ENCODE results near the gene PSG2. TPM values are rescaled to one million over a fixed set of nuclear protein-coding genes. Genes with fewer than 3 reads are reported as not detected.
A peak's percentile ranks its signal among the peaks of the same experiment; 100 is the strongest.
"Not testable (repeated sequence)": the region's sequence is repeated elsewhere in the genome, so short reads cannot be mapped to it uniquely, and the experiment has no call there.

Gene PSG2
- total and polyA plus RNA-seq, 2 experiments from 2014 or later: 0.76 to 4.3 TPM

- no peak for DNase-seq
- Histone ChIP-seq H3K9ac (no peak overlapping the region), H3K27ac (no peak overlapping the region), H3K9me2 (ENCODE audit: insufficient read depth) (no peaks in the 10 kb centered on the region), H3K4me3 (no peak overlapping the region), H3K36me3 (ENCODE audit: low read depth) (no peaks in the 10 kb centered on the region), H3K9me3 (ENCODE audit: low read depth) (no peaks in the 10 kb centered on the region), H3K4me1 (ENCODE audit: insufficient read depth) (peaks cover 11% of the 10 kb centered on the region), H3F3A (ENCODE audit: insufficient read depth) (0 out of 2 replicates have a peak, but pooled peaks cover 2% of the 10 kb centered on the region), H3K27me3 (replicated peaks; ENCODE audit: insufficient read depth) (no peaks in the 10 kb centered on the region), H2AFZ (no peak overlapping the region), H3K4me2 (ENCODE audit: unreplicated experiment) (no peak overlapping the region), H3K79me2 (ENCODE audit: insufficient read depth) (no peaks in the 10 kb centered on the region), H4K20me1 (ENCODE audit: insufficient read depth) (no peaks in the 10 kb centered on the region)
- in situ Hi-C loops (cut with MboI): no loop called here
- TF ChIP-seq EZH2phosphoT487 (IDR thresholded peaks at IDR 0.05; ENCODE audit: insufficient read depth, low read depth) (no peak), EZH2 (IDR thresholded peaks at IDR 0.05; ENCODE audit: insufficient read depth, poor library complexity, severe bottlenecking) (no peak)
- WGBS, 2 experiments (ENCODE audit: low coverage in 1 of 2, low lambda C conversion rate in 2 of 2, missing lambda C conversion rate in 2 of 2): 88 to 92% methylated on average over 4 of the region's 4 CpGs
Observed at GRCh38 chr19:43028866-43029265, 53.6 kb downstream of the PSG2 start.

GRCh38 chr19:43027985-43028384, 54.5 kb downstream of the PSG2 start:
- in situ Hi-C loops (cut with MboI); H3K79me2 ChIP-seq (ENCODE audit: insufficient read depth); H3K27ac ChIP-seq; DNase-seq; H3K4me3 ChIP-seq; H3K9ac ChIP-seq; H4K20me1 ChIP-seq (ENCODE audit: insufficient read depth); H3K4me2 ChIP-seq (ENCODE audit: unreplicated experiment); H3K9me2 ChIP-seq (ENCODE audit: insufficient read depth); H3K36me3 ChIP-seq (ENCODE audit: low read depth); H3K27me3 ChIP-seq (replicated peaks; ENCODE audit: insufficient read depth); H2AFZ ChIP-seq; H3K9me3 ChIP-seq (ENCODE audit: low read depth): not testable (repeated sequence)
- peaks cover 19% of the 10 kb centered on the region for H3K4me1 ChIP-seq (ENCODE audit: insufficient read depth)
- peaks cover 11% of the 10 kb centered on the region; the same call in 1 of the 2 replicates for H3F3A ChIP-seq (ENCODE audit: insufficient read depth)
- 65 to 69% methylated on average over 9 to 10 of the region's 10 CpGs for WGBS, 2 experiments (ENCODE audit: low coverage in 1 of 2, low lambda C conversion rate in 2 of 2, missing lambda C conversion rate in 2 of 2)

DNA sequence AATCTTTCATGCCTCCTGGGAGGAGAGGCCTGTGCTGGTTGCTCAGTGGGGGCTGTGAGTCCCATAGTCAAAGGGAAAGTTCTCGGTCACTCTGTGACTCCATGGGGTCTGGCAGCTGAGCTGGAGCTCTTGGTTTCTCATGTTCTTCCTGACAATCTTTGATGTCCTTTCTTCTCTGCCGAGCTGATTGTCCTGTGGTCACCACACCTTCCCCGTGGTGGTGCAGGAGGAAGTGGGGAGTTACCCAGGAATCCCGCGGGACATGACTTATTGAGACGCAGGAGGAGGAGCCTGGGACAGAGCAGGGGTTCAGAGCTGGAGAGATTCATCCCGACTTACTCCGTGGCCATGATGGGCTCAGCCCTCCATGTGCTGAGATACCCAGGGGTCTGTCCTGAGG, 55.4 kb downstream of the PSG2 start:
- H4K20me1 ChIP-seq (ENCODE audit: insufficient read depth); H3K9me3 ChIP-seq (ENCODE audit: low read depth); H3K27me3 ChIP-seq (replicated peaks; ENCODE audit: insufficient read depth); H2AFZ ChIP-seq; H3K27ac ChIP-seq; in situ Hi-C loops (cut with MboI); H3K4me3 ChIP-seq; H3K9ac ChIP-seq; DNase-seq; H3K4me2 ChIP-seq (ENCODE audit: unreplicated experiment); H3K9me2 ChIP-seq (ENCODE audit: insufficient read depth); H3K36me3 ChIP-seq (ENCODE audit: low read depth); H3K79me2 ChIP-seq (ENCODE audit: insufficient read depth): not testable (repeated sequence)
- peaks cover 28% of the 10 kb centered on the region for H3K4me1 ChIP-seq (ENCODE audit: insufficient read depth)
- peaks cover 12% of the 10 kb centered on the region; the same call in 1 of the 2 replicates for H3F3A ChIP-seq (ENCODE audit: insufficient read depth)
- 91 to 93% methylated on average over 8 of the region's 8 CpGs for WGBS, 2 experiments (ENCODE audit: low coverage in 1 of 2, low lambda C conversion rate in 2 of 2, missing lambda C conversion rate in 2 of 2)

DNA sequence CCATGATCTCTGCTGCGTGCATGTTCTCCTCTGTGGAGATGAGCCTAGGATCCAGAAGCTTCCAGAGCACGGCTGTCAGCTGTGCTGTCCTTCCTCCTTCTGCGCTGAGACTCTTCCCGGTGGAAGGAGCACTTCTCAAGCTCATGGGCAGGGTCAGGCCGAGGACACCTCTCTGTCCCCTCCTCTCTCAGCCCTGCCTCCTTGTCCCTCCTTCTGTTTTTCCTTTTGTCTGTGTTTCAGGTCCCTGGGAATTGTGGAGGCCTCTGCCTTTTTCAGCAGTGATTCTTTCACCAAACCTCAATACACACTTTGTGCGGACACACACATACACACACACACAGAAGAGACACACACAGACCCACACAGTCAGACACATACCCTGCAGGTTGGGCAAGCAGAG, 56.1 kb downstream of the PSG2 start, which contains the start of gene PSG11:
TSS of gene PSG11 (minus strand) at position 101 of the 400 bp plus-strand sequence. CDS start at position 4, 97 bp downstream.
- H3K27me3 ChIP-seq (replicated peaks; ENCODE audit: insufficient read depth); H3K36me3 ChIP-seq (ENCODE audit: low read depth); H2AFZ ChIP-seq; DNase-seq; H4K20me1 ChIP-seq (ENCODE audit: insufficient read depth); H3K9ac ChIP-seq; H3K9me2 ChIP-seq (ENCODE audit: insufficient read depth); H3K27ac ChIP-seq; H3K4me3 ChIP-seq; H3K9me3 ChIP-seq (ENCODE audit: low read depth); in situ Hi-C loops (cut with MboI); H3K4me2 ChIP-seq (ENCODE audit: unreplicated experiment); H3K79me2 ChIP-seq (ENCODE audit: insufficient read depth): not testable (repeated sequence)
- Histone ChIP-seq H3F3A (ENCODE audit: insufficient read depth) (peaks cover 18% of the 10 kb centered on the region), H3K4me1 (ENCODE audit: insufficient read depth) (peaks cover 33% of the 10 kb centered on the region)
- 97 to 99% methylated on average over 6 of the region's 6 CpGs for WGBS, 2 experiments (ENCODE audit: low coverage in 1 of 2, low lambda C conversion rate in 2 of 2, missing lambda C conversion rate in 2 of 2)

GRCh38 chr19:43022098-43022497, 60.4 kb downstream of the PSG2 start:
- H3K79me2 ChIP-seq (ENCODE audit: insufficient read depth); H3K36me3 ChIP-seq (ENCODE audit: low read depth); H3K9me2 ChIP-seq (ENCODE audit: insufficient read depth); H4K20me1 ChIP-seq (ENCODE audit: insufficient read depth); H3K4me3 ChIP-seq; H3K9me3 ChIP-seq (ENCODE audit: low read depth); H2AFZ ChIP-seq; H3K27me3 ChIP-seq (replicated peaks; ENCODE audit: insufficient read depth); in situ Hi-C loops (cut with MboI): not testable (repeated sequence)
- peak; percentile 87 for DNase-seq
- H3K27ac ChIP-seq: peak overlapping the region; percentile 99
- H3F3A ChIP-seq (ENCODE audit: insufficient read depth): peaks cover 34% of the 10 kb centered on the region
- peak overlapping the region; percentile 59 for H3K4me2 ChIP-seq (ENCODE audit: unreplicated experiment)
- H3K9ac ChIP-seq: peak overlapping the region; percentile 72
- 0 out of 2 replicates have a peak, but pooled peaks have one; percentile 34 for TF ChIP-seq EZH2phosphoT487 (IDR thresholded peaks at IDR 0.05; ENCODE audit: insufficient read depth, low read depth)
- 0 to 1% methylated on average over 4 of the region's 4 CpGs for WGBS, 2 experiments (ENCODE audit: low coverage in 1 of 2, low lambda C conversion rate in 2 of 2, missing lambda C conversion rate in 2 of 2)
- peaks cover 42% of the 10 kb centered on the region for H3K4me1 ChIP-seq (ENCODE audit: insufficient read depth)

GRCh38 chr19:43021629-43022028, 60.9 kb downstream of the PSG2 start:
- Histone ChIP-seq H3K4me1 (ENCODE audit: insufficient read depth) (peaks cover 42% of the 10 kb centered on the region), H3K27ac (peak overlapping the region; percentile 99), H3F3A (ENCODE audit: insufficient read depth) (peaks cover 34% of the 10 kb centered on the region), H3K4me2 (ENCODE audit: unreplicated experiment) (peak overlapping the region; percentile 59), H3K9ac (peak overlapping the region; percentile 72)
- in situ Hi-C loops (cut with MboI); H3K27me3 ChIP-seq (replicated peaks; ENCODE audit: insufficient read depth); H3K4me3 ChIP-seq; H2AFZ ChIP-seq; H3K9me3 ChIP-seq (ENCODE audit: low read depth); H3K79me2 ChIP-seq (ENCODE audit: insufficient read depth); H3K36me3 ChIP-seq (ENCODE audit: low read depth); H4K20me1 ChIP-seq (ENCODE audit: insufficient read depth); H3K9me2 ChIP-seq (ENCODE audit: insufficient read depth): not testable (repeated sequence)
- 1 to 2% methylated on average over 4 of the region's 4 CpGs for WGBS, 2 experiments (ENCODE audit: low coverage in 1 of 2, low lambda C conversion rate in 2 of 2, missing lambda C conversion rate in 2 of 2)
- DNase-seq: peak; percentile 95

DNA sequence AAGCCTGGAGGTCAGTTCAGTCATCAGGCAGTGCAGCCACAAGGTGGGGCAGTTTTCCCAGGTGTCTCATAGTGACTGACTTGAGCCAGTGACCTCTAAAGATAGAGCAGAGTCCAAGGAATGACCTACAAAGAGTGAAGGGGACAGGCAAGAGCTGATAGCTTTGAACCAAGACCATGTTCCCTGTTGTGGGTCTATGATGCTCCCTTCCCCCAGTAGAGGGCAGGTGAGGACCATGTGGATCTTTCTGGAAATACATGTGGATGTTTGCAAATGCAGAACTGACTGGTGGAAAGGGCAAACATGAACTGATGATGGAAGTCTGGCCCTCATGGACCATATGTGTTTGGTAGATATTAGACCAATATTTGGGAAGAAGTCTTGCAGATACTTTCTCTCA, 62.9 kb downstream of the PSG2 start:
- H4K20me1 ChIP-seq (ENCODE audit: insufficient read depth); H3K4me2 ChIP-seq (ENCODE audit: unreplicated experiment); H3K79me2 ChIP-seq (ENCODE audit: insufficient read depth); H2AFZ ChIP-seq; H3K9me2 ChIP-seq (ENCODE audit: insufficient read depth); H3K27ac ChIP-seq; H3K36me3 ChIP-seq (ENCODE audit: low read depth); H3K9ac ChIP-seq; H3K27me3 ChIP-seq (replicated peaks; ENCODE audit: insufficient read depth); H3K4me3 ChIP-seq; H3K9me3 ChIP-seq (ENCODE audit: low read depth); in situ Hi-C loops (cut with MboI): not testable (repeated sequence)
- peak; percentile 41 for DNase-seq
- Histone ChIP-seq H3K4me1 (ENCODE audit: insufficient read depth) (peaks cover 42% of the 10 kb centered on the region), H3F3A (ENCODE audit: insufficient read depth) (peaks cover 34% of the 10 kb centered on the region)
